ENCODE results near the gene KPNA1.

KPNA1 gene

DNA sequence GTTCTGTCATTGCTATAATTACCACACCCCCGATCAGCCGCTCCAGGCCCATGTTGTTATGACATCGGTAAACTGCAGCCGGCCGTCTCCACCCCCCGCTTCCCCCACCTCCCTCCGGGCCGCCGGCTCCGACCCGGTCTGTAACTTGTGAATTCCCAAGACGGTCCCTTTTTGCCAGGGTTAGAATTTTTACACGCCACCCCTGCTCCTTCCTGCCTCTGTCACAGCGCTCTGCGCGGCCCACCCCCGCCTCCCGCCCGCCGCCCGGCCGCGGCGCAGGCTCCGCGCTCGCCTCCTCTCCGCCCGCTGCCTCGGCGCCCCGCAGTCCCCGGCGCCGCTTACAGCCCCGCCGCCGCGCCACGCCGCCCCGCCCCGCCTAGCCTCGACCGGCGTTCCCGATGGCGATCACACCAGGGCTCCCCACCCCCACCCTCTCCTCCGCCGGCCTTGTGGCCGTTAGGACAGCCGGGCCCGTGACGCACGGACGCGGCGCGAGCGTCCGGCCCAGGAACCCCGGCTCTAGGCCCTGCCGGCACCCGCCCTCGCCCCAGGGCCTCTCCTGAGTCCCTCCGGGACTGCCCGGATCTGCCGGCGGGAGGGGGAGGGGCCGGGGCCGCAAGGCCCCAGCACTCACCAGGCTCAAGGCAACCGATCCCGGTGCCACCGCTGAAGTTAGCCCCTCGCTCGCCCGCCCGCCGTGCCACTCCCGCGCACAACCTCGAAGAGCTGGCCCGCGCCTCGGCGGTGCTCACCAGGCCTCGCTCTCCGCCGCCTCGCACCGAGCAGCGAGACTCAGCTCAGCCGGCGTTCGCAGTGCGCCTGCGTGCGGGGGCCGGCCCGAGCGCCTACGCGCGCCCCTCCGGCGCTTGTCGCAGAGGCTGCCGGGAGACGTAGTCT is at the start of gene KPNA1:
Gene KPNA1 (minus strand): TSS at position 817 of the 897 bp plus-strand sequence. CDS start 18,374 bp downstream, outside the sequence.
- intact Hi-C loops (cut with DNase I), result loop anchor here (5.0 to 10.0 kb wide), 2 partner anchors 97 to 130 kb away; partner anchors contain the start of genes FAM162A, MIX23 and WDR5B
- DNase-seq, result peak; percentile 81 to 98 (median 86)

DNA sequence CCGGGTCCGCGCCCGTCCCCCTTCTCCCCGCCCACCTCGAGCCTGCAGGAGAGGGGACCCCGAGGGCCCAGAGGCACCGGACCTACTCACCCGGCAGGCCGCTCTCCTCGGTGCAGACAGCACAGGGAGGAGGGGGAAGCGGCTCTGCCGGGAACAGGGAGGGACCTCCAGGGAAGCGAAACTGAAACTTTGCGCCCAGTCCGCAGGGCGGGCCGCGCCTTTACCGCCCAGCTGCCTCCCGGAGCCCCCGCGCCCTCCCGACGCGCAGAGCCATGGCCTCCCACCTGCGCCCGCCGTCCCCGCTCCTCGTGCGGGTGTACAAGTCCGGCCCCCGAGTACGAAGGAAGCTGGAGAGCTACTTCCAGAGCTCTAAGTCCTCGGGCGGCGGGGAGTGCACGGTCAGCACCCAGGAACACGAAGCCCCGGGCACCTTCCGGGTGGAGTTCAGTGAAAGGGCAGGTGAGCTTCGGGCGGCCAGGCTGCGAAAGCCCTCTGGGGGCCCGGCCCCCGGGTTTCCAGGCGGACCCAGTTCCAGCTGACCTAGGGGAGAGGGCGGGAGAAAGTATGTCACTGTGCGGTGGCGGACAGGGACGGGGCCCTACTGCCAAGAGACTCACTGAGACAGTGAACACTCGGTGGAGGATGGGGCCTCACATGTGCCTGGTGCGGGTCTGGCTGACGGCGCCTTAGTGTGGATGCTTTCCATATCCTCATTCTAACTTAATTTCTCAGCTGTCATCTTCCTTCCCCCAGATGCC is 49.6 kb upstream of the KPNA1 start, which contains the start of the genes DTX3L and PARP9:
Gene DTX3L (plus strand): TSS at position 184 of the 758 bp plus-strand sequence. CDS start 89 bp downstream, at position 273.
Gene PARP9 (minus strand): TSS at position 146 of the 758 bp plus-strand sequence. CDS start 4,680 bp downstream, outside the sequence.
- DNase-seq, result peak in 9 of 10 donors; percentile 35 to 94 (median 65)
- intact Hi-C loops (cut with DNase I), result no loop called here

DNA sequence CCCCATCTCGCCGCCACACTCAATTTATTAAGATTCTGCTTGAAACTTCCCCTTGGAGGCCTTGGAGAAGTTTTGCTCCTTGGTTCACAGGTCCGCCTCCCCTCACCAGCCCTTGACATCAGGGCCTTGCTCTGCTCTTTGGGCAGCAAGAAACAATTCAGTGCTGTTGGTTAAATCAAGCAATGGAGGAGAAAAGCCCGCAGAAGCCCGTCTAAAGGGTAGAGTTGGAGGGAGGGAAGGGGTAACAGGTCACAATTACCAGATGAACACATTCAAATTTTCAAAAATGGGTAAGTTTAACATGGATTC is 48.9 kb upstream of the KPNA1 start:
- no peak for DNase-seq
- intact Hi-C loops (cut with DNase I), result no loop called here

DNA sequence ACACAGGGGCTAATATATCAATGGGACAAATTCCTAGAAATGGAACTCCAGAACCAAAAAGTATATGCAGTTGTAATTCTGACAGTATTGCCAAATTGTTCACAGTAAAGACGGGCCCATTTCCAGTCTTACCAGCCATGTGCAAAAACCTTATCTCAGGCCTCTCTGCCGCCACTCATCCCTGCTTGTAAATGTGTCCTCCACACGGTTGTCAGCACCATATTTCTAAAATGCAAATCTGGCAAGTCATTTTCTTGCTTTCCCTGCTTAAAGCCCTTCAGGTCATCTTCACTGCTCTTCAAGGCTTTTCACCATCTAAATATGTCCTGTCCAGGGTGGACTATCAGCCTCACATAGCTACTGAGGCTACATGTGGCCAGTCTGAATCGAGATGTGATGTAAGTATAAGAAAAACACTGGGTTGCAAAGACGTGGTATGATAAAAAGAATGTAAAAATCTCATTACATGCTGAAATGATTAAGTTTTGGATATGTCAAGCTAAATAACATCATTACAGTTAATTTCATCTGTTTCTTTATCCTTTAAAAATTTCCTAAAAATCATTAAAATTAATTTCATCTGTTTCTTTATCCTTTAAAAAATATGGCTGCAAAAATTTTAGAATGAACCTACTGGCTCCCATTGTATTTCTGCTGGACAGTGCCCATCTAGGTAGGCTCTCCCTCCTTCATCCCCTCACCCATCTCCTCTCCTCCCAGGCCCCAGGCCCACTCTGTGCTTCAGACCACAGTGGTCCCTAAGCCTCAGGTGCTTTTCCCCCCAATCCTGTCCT is 48.4 kb upstream of the KPNA1 start:
- intact Hi-C loops (cut with DNase I), result no loop called here
- no peak for DNase-seq

DNA sequence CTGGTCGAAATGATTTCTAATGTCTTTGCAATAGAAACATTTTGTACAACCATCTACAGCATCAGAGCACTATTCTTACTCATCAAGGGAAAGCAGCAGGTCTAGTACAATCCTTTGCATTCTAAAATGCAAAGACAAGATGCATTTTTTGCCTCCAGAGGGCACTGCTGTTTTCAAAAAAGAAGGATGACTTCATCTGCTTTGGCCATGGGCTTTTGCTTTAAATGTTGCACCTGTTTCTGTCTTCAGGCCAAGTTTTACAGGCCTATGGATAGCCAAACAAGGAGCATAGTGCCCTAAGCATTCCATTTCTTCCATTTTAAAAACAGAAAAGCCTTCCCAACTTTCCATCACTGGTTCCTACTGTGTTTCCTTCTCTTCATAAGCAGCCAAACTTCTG is 45.9 kb upstream of the KPNA1 start:
- intact Hi-C loops (cut with DNase I), result loop anchor here (2.0 kb wide), 1 partner anchor 118 kb away; no protein-coding TSS in a partner anchor
- no peak for DNase-seq

DNA sequence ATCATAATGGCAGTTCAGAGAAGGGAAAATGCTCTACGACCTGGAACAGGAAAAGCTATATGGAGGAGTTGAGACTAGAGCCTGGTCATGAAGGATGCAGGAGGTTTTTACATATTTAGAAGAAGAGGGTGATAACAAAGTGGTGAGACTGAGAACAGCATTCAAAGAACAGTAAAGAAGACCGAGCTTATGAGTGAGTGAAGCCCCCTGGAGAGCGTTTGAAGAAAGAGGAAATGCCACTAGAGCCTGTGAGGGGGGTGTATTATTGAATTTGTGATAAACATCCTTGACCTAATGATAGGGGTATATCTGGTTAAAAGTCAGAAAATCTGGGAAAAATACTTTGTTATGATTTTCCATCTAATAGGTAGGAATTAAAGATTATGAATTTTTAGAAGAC is 45.2 kb upstream of the KPNA1 start:
- intact Hi-C loops (cut with DNase I), result loop anchor here (2.0 kb wide), 1 partner anchor 119 kb away; no protein-coding TSS in a partner anchor
- no peak for DNase-seq

DNA sequence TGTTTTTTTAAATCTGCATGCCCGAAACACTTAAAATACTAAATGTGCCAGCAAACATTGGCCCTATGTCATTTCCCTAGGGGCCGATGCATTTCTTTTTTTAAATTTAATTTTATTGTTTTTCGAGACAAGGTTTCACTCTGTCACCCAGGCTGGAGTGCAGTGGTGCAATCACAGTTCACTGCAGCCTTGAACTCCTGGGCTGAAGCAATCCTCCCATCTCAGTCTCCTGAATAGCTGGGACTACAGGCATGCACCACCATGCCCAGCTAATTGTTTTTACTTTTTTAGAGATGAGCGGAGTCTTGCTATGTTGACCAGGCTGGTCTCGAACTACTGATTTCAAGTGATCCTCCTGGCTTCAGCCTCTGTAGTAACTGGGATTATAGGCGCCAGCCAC is 43.9 kb upstream of the KPNA1 start:
- intact Hi-C loops (cut with DNase I), result no loop called here
- DNase-seq, result no peak

DNA sequence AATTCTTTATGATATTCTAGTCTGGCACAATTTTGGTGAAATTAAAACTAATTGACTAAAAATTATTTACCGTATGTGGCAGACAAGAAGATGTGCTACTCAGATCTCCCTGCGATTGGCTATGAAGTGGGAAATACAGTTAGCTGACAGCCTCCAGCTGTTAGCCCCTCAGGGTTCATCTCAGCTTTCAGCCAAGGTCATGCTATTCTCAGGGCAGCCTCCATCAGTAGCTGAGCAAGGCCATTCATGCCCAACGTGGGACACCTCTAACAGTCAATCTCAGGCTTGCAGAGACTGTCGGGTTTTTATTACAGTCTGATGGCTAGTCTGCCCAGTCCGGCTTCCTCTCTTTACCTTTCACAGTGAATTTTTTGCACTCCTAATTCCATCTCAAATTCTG is 42.6 kb upstream of the KPNA1 start:
- DNase-seq, result no peak
- intact Hi-C loops (cut with DNase I), result no loop called here

DNA sequence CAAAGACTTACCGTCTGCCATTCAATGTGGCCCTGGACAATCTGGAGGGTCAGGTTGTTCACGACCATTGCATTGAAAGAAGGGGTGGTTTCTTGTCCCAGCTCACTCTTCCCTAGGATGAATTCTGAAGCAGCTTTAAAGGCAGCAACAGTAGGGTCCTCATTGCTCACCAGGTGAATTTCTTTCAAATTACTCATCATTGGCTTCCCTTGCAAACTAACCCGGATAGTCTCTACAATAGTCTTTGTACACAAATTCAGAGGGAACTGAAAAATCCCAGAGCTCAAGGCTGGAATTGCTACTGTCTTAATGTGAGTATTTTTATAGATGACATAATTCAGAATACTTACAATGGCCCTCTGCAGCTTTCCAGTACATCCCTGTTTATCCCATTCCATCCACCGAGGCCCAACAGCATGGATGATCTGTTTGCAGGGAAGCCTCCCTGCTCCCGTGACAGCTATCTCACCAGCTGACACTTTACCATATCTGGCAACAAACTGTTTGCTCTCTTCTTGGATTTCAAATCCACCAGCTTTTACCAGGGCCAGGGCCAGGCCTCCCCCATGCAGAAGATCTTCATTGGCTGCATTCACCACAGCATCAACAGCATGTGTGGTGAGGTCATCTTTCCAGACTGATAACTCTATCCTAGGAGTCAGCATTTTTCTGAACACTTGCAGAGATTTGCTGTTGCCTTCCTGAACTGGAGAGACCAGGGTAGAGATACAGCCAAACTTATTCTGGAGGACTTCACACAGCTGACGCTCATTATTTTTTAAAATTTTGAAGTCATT is 40.7 kb upstream of the KPNA1 start:
- no peak for DNase-seq
- intact Hi-C loops (cut with DNase I), result no loop called here

DNA sequence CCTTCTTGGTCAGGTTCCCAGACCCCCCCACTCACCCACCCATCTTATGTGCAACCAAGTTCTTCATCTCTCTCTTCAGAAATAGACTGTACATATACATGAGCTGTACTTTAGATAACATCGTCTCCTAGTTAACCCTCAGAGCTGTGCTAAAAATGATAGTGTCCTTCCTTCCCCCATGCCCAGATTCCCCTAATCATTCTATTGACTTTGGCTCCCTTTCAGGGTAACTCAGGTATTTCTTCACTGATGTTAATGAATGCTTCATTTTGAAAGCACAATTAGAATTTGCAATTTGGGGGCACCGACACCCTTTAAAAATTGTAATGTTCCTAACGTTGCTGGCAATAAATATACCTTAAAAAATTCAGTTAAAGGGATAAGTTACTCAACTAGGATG is 38.4 kb upstream of the KPNA1 start:
- no peak for DNase-seq
- intact Hi-C loops (cut with DNase I), result no loop called here

DNA sequence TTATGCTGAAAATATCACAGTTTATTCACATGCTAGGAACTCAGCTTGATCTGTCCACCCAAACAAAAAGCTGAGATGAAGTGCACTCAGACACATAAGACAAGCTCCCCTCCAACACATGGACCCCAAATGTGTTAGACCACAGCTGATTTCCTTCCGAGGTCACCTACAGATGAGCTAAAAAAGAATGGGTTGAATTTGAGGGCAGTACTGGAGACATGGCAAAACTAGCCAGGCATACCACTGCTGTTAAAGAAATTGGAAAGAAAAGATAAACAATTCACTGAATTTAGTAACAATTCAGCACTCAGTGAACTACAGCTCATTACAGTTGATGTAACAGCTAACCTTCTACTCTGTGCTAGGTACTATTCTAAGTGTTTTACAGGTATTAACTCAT is 33.9 kb upstream of the KPNA1 start:
- no peak for DNase-seq
- intact Hi-C loops (cut with DNase I), result no loop called here

DNA sequence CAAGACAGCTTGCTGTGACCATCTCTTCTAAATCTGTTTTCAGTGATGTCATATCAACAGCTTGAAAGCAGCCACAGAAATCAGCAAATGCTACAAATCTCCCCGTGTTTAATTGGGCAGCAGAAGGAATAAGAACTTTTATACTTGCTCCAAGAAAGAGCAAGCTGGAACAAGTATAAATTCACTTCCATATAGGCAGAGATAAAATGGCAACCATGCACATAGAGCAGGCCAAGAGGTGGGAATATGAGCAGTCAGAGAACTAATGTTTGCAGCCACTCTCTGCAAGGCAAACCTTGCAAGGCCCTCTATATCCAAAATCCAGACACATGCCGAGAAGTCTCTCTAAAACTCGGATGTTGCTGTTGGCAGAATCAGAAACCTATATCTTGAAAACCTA is 33.3 kb upstream of the KPNA1 start:
- intact Hi-C loops (cut with DNase I), result no loop called here
- no peak for DNase-seq

DNA sequence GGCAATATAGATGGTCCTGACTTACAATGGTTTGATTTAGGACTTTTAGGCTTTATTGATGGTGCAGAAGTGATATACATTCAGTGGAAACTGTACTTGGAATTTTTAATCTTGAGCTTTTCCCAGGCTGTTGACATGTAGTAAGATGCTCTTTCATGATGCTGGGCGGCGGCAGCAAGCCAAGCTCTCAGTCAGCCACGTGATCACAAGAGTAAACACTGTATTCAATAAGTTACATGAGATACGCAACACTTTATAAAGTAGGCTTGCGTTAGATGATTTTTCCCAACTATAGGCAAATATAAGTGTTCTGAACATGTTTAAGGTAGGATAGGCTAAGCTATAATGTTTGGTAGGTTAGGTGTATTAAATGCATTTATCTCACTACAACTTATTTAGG is 31.4 kb upstream of the KPNA1 start:
- no peak for DNase-seq
- intact Hi-C loops (cut with DNase I), result no loop called here

DNA sequence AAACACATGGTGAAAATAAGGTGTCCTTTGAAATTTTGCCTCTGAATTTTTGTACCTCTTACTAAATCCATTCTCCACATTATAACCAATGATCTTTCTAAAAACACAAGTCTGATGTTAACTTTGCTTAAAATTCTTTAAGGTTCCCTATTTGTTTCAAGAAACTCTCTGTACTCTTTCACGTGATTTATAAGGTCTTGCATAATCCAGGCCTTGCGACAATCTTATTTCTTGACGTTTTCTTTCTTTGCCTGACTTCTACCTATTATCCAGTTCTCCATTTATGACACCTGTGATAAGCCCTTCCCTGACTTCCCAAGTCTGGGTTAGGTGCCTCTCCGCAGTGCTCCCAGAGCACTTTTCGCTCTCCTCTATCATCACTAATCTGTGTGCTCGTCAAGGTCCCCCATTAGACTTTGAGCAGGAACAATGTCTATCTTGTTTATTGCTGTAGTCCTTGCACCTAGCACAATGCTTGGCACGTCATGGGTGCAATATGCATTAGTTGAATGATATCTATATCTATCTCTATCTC is 24.3 kb upstream of the KPNA1 start:
- DNase-seq, result no peak
- intact Hi-C loops (cut with DNase I), result no loop called here

DNA sequence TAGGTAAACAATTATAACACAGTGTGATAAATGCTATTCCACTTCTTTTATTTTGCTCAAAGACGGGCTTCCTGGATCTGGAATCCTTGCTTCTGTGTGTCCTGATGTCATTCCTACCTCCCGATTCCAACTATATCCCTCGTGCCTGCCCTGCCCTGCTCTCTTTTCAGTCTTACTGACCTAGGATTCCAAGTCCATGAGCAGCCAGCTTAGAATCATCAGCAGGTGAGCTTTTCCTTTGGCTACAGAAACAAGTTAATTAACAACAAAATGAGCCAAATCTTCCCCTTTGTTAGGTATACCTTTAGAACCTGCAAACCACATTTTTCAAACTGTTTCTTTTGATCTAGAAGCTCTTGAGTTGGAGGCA is 21.9 kb upstream of the KPNA1 start:
- DNase-seq, result no peak
- intact Hi-C loops (cut with DNase I), result no loop called here

DNA sequence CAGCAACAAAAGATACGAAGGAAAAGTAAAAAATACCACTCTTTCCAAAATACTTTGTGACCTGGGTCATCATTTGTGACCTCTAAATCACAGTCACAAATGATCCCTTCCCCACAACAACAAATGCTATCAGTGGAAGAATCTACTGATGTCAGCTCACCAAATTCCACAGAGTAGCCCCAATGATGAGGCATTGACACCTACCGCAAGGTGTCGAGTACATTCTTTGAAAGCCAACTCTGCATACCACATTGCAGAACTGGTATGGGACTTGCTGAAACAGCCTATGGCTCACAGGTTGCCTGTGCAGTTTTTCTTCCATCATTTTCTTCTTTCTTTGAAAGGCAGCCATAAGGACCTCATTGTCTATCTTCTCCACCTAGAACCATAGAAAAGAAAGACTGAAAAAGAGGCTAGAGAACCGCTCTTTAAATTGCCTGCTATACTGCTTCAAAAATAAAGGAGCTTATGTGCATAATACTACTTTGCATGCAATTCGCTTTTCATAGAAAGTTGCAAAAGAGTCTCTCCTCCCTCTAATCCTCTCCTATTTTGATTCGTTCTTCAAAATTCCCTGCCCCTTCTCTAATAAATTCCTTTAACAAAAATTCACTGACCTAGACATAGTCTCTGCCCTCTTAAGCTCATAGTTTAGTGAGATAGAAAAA is 21.4 kb upstream of the KPNA1 start:
- intact Hi-C loops (cut with DNase I), result no loop called here
- no peak for DNase-seq

DNA sequence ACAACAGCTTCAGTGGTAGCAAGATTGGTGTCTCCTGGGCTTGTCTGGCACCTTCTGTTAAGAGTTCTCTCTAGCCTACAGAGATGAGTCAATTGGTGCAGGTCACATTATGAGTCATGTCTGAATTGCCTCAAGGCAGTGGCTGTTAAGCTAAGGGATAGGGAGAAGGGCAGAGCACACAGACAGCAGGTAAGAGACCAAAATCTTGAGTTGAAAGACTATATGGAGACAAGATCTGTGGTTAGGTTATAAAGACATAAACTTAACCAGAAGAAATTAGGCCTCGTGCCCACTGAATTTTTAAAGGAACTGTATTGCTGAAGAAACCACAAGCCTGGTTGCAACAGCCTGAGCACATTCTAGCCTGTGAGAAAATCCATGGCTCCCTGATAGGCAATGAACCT is 19.2 kb upstream of the KPNA1 start:
- intact Hi-C loops (cut with DNase I), result no loop called here
- DNase-seq, result no peak

DNA sequence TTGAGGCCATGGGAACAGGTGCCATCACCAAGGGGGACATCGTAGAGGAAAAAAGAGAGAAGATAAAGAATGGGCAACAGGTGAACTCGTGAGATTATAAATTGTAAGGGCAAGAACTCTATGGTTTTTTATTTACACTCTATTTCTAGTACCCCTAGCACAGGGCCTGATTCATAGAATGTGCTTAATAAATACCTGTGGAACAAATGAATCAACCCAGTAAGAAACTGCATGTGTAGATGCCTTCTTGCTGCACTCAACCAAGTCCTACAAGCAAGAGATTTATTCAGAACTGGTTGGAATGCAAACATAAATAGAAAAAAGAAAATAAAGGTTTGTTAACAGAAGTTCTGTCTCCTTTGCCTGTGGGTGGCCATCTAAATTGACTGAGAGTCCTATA is 18.7 kb upstream of the KPNA1 start:
- intact Hi-C loops (cut with DNase I), result no loop called here
- no peak for DNase-seq

DNA sequence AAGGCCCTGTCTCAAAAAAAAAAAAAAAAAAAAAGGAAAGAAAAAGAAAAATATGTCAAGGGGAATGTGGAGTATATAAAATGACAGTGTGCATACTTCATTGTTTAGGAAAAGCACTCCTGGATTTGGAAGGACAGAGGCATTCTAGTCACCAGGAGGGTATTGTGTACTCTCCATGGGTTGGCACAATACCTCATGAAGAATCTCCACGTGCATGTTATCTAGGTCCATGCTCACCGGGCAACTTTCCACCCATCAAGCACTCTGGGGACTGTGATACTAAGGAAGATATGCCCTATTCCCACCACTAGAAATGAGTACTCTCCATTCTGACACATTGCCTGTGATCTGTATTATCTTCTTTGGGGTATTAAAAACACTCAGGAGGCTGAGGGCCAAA is 15.4 kb upstream of the KPNA1 start:
- no peak for DNase-seq
- intact Hi-C loops (cut with DNase I), result no loop called here

All from posterior cingulate gyrus (tissue), 11 donors.